SK-N-SH treated with all-trans-retinoic acid at 6 μM for 48 hours (cell line): ENCODE measurements around the gene AIRE.

Source experiments
- ARNTL ChIP-seq: fragments of 450-650 bp; formaldehyde crosslinking; IDR thresholded peaks from 2 replicates; pipeline ENCODE4 v1.5.0; 2020; ENCODE audit warnings: low read depth, mild to moderate bottlenecking, moderate library complexity, borderline replicate concordance
- BACH2 ChIP-seq: fragments of 250-450 bp; sonication (Bioruptor Pico); IDR thresholded peaks from 2 replicates; pipeline ENCODE4 v1.9.0; 2021; ENCODE audit warnings: mild to moderate bottlenecking, borderline replicate concordance
- CSRNP3 ChIP-seq: fragments of 250-450 bp; sonication (Bioruptor Pico); IDR thresholded peaks from 2 replicates; pipeline ENCODE4 v1.5.1; 2021; ENCODE audit warnings: mild to moderate bottlenecking, moderate library complexity
- PATZ1 ChIP-seq: fragments of 250-450 bp; sonication (Bioruptor Pico); IDR thresholded peaks from 2 replicates; pipeline ENCODE4 v1.8.0; 2020; ENCODE audit warnings: mild to moderate bottlenecking, moderate library complexity, borderline replicate concordance
- PPARA ChIP-seq: fragments of 250-450 bp; sonication (Bioruptor Pico); IDR thresholded peaks from 2 replicates; pipeline ENCODE4 v1.5.0; 2020; ENCODE audit warnings: mild to moderate bottlenecking, borderline replicate concordance
- RARB ChIP-seq: fragments of 250-450 bp; sonication (Bioruptor Pico); IDR thresholded peaks from 2 replicates; pipeline ENCODE4 v1.8.0; 2021; ENCODE audit warnings: mild to moderate bottlenecking, moderate library complexity
- TOX ChIP-seq: fragments of 250-450 bp; sonication (Bioruptor Pico); IDR thresholded peaks from 2 replicates; pipeline ENCODE4 v1.8.0; 2021; ENCODE audit warnings: mild to moderate bottlenecking, moderate library complexity, borderline replicate concordance
- TSHZ2 ChIP-seq: fragments of 250-450 bp; sonication (Bioruptor Pico); IDR thresholded peaks from 2 replicates; pipeline ENCODE4 v1.5.0; 2020; ENCODE audit warnings: mild to moderate bottlenecking, moderate library complexity
- ZC3H10 ChIP-seq: fragments of 250-450 bp; sonication (Bioruptor Pico); IDR thresholded peaks from 2 replicates; pipeline ENCODE4 v1.5.1; 2021; ENCODE audit warnings: mild to moderate bottlenecking, moderate library complexity
- ZFP30 ChIP-seq: fragments of 450-650 bp; formaldehyde crosslinking; IDR thresholded peaks from 2 replicates; pipeline ENCODE4 v1.5.0; 2022; ENCODE audit warnings: mild to moderate bottlenecking, moderate library complexity
- ZNF70 ChIP-seq: fragments of 450-650 bp; formaldehyde crosslinking; IDR thresholded peaks from 2 replicates; pipeline ENCODE4 v1.5.0; 2020; ENCODE audit warnings: mild to moderate bottlenecking, moderate library complexity
- ZNF8 ChIP-seq: fragments of 450-650 bp; formaldehyde crosslinking; IDR thresholded peaks from 2 replicates; pipeline ENCODE4 v1.5.0; 2020; ENCODE audit warnings: mild to moderate bottlenecking, moderate library complexity

- TF ChIP-seq TOX (CRISPR knock-in tag) (no peak), PATZ1 (CRISPR knock-in tag) (no peak), ZNF70 (no peak), ARNTL (CRISPR knock-in tag) (no peak), RARB (CRISPR knock-in tag) (no peak), TSHZ2 (CRISPR knock-in tag) (no peak), ZNF8 (CRISPR knock-in tag) (no peak), ZFP30 (no peak), ZC3H10 (CRISPR knock-in tag) (no peak), BACH2 (CRISPR knock-in tag) (no peak), PPARA (CRISPR knock-in tag) (no peak), CSRNP3 (no peak)
These were observed 30.1 kb upstream of the AIRE start for GRCh38 chr21:44255511-44255981.
